Lower leg skin (tissue), 4 donors: ENCODE data around the gene SOAT2. TPM values are rescaled to one million over a fixed set of nuclear protein-coding genes. Genes with fewer than 3 reads are reported as not detected.
"Not testable (repeated sequence)": the region's sequence is repeated elsewhere in the genome, so short reads cannot be mapped to it uniquely, and the experiment has no call there.

Experiments used
- DNase-seq, 2 donors: peaks; one replicate each; pipeline ENCODE4 v3.0.0-alpha.2; 2019; ENCODE audit warnings: low spot score in 2 of 2
- H3K4me3 ChIP-seq: fragments of 200-600 bp; sonication (generic); 2 replicates; pipeline ENCODE4 v1.5.1; 2017; ENCODE audit warnings: mild to moderate bottlenecking, low read depth; ENCODE audit not compliant: poor library complexity, severe bottlenecking
- CTCF ChIP-seq, 3 donors: fragments of 450-650 bp; IDR thresholded peaks; one replicate each; pipeline ENCODE4 v1.5.1; 2016; ENCODE audit warnings: antibody characterized with exemption in 3 of 3, mild to moderate bottlenecking in 3 of 3, moderate library complexity in 2 of 3
- POLR2A ChIP-seq, 2 donors: fragments of 450-650 bp; IDR thresholded peaks; one replicate each; pipeline ENCODE4 v1.6.1; 2016 to 2017; ENCODE audit warnings: antibody characterized with exemption in 2 of 2, mild to moderate bottlenecking in 1 of 2, moderate library complexity in 1 of 2
- WGBS, 2 donors: methylation state at CpG; one replicate each; pipeline ENCODE4 v1.1.5; 2018; 5-methylcytosine and 5-hydroxymethylcytosine counted together
- intact Hi-C: fragments of 100-400 bp; cut with DNase I; formaldehyde crosslinking; loops from one replicate; pipeline ENCODE4 v1.15.0; 2023; ENCODE audit warnings: low total_unique reads
- total RNA-seq, 4 donors: library from RNA; depleted of rRNA; stranded (reverse); fragments of >200 nt; gene quantifications; one replicate each; pipeline ENCODE4 v1.1.0, GENCODE V29; 2016

The SOAT2 gene
- total RNA-seq, 4 donors from 2014 or later = 0.26 to 0.63 TPM; not detected in 2

GRCh38 chr12:53086361-53086760 is 16.9 kb upstream of the SOAT2 start:
- no peak for DNase-seq
- no peak for TF ChIP-seq CTCF (IDR thresholded peaks at IDR 0.05)
- TF ChIP-seq POLR2A (IDR thresholded peaks at IDR 0.05) = no peak
- no peak overlapping the region for H3K4me3 ChIP-seq
- 81 to 83% methylated on average over 3 of the region's 3 CpGs for WGBS, 2 donors
- intact Hi-C loops = no loop called here

GRCh38 chr12:53090105-53090504 is 13.2 kb upstream of the SOAT2 start:
- H3K4me3 ChIP-seq = no peak overlapping the region
- intact Hi-C loops = no loop called here
- peak in 1 of 2 donors; percentile 32 for DNase-seq
- TF ChIP-seq POLR2A (IDR thresholded peaks at IDR 0.05) (no peak), CTCF (IDR thresholded peaks at IDR 0.05) (no peak)
- 93 to 94% methylated on average over 6 of the region's 6 CpGs for WGBS, 2 donors

- no peak for DNase-seq
- 56 to 57% methylated on average over 2 of the region's 2 CpGs for WGBS, 2 donors
- no peak overlapping the region for H3K4me3 ChIP-seq
- TF ChIP-seq CTCF (IDR thresholded peaks at IDR 0.05) (no peak), POLR2A (IDR thresholded peaks at IDR 0.05) (no peak)
- intact Hi-C loops = no loop called here
Measured at GRCh38 chr12:53090554-53090953, 12.7 kb upstream of the SOAT2 start.

- intact Hi-C loops = no loop called here
- TF ChIP-seq POLR2A (IDR thresholded peaks at IDR 0.05) (no peak), CTCF (IDR thresholded peaks at IDR 0.05) (no peak)
- peak in 1 of 2 donors; percentile 66 for DNase-seq
- no peak overlapping the region for H3K4me3 ChIP-seq
- WGBS, 2 donors = 81 to 88% methylated on average over 6 of the region's 6 CpGs
Measured at GRCh38 chr12:53091756-53092155, 11.5 kb upstream of the SOAT2 start.

GRCh38 chr12:53093777-53094393 is 9.4 kb upstream of the SOAT2 start:
- intact Hi-C loops = no loop called here
- no peak overlapping the region for H3K4me3 ChIP-seq
- TF ChIP-seq POLR2A (IDR thresholded peaks at IDR 0.05) (no peak), CTCF (IDR thresholded peaks at IDR 0.05) (no peak)
- WGBS, 2 donors = 70 to 78% methylated on average over 6 of the region's 6 CpGs
- DNase-seq = peak in 1 of 2 donors; percentile 74

- no peak for TF ChIP-seq POLR2A (IDR thresholded peaks at IDR 0.05)
- TF ChIP-seq CTCF (IDR thresholded peaks at IDR 0.05) = no peak
- WGBS, 2 donors = 74 to 81% methylated on average over 6 of the region's 6 CpGs
- DNase-seq = peak in 1 of 2 donors; percentile 74
- H3K4me3 ChIP-seq = no peak overlapping the region
- intact Hi-C loops = no loop called here
Measured at GRCh38 chr12:53094394-53094787, 8.9 kb upstream of the SOAT2 start.

- 96 to 97% methylated on average over 4 to 5 of the region's 5 CpGs for WGBS, 2 donors
- peak in 1 of 2 donors; percentile 20 for DNase-seq
- H3K4me3 ChIP-seq, intact Hi-C loops: not testable (repeated sequence)
Measured at GRCh38 chr12:53094796-53095595, 8.3 kb upstream of the SOAT2 start.

GRCh38 chr12:53095596-53095895 is 7.7 kb upstream of the SOAT2 start:
- intact Hi-C loops, H3K4me3 ChIP-seq: not testable (repeated sequence)
- 95 to 97% methylated on average over 3 of the region's 3 CpGs for WGBS, 2 donors
- DNase-seq = peak in 1 of 2 donors; percentile 56
